IMR-90 (cell line): ENCODE measurements around the gene MXD4. TPM values are rescaled to one million over a fixed set of nuclear protein-coding genes. Genes with fewer than 3 reads are reported as not detected.

Source experiments
- ATAC-seq: fragments of 200-7000 bp; cut with Tn5 transposase; 2 replicates; pipeline ENCODE4 v1.9.1; 2020; ENCODE audit warnings: low read depth, mild to moderate bottlenecking, moderate library complexity
- BruUV-seq: library from RNA; stranded (reverse); fragments of 400-500 nt; replicated peaks from 2 replicates; lab custom pipeline; 2021; lab: Mats Ljungman, UMichigan
- CTCF ChIA-PET: fragments of 300-600 bp; formaldehyde crosslinking; extraction: SDS; loops from one replicate; lab custom pipeline; 2021; ENCODE audit warnings: antibody characterized with exemption; lab: Yijun Ruan, JAX
- POLR2A ChIA-PET: fragments of 300-600 bp; sonication (Branson Sonifier 250); formaldehyde crosslinking; loops from one replicate; lab custom pipeline; 2022; ENCODE audit warnings: antibody characterized with exemption; ENCODE audit not compliant: unreplicated experiment; lab: Charles Lee
- DNase-seq: peaks from one replicate; pipeline ENCODE4 v3.0.0; 2013
- H2AFZ ChIP-seq: replicated peaks from 2 replicates; pipeline ENCODE3; 2013; ENCODE audit warnings: low read length, mild to moderate bottlenecking; ENCODE audit not compliant: poor library complexity
- H2AK5ac ChIP-seq: 2 replicates; pipeline ENCODE4 v1.6.1; 2013; ENCODE audit warnings: low read depth, low read length, inconsistent platforms
- H2AK9ac ChIP-seq: replicated peaks from 2 replicates; pipeline ENCODE3; 2013; ENCODE audit warnings: mild to moderate bottlenecking, low read depth, low read length, moderate library complexity; ENCODE audit not compliant: poor library complexity
- H2BK120ac ChIP-seq: 2 replicates; pipeline ENCODE4 v1.6.1; 2013; ENCODE audit warnings: low read depth, low read length, inconsistent platforms
- H2BK15ac ChIP-seq: 3 replicates; pipeline ENCODE4 v1.6.1; 2013; ENCODE audit warnings: low read depth, low read length, inconsistent platforms
- H2BK20ac ChIP-seq: 2 replicates; pipeline ENCODE4 v1.6.1; 2013; ENCODE audit warnings: low read depth, mild to moderate bottlenecking, inconsistent platforms, low read length, moderate library complexity
- H2BK5ac ChIP-seq: 2 replicates; pipeline ENCODE4 v1.6.1; 2013; ENCODE audit warnings: mild to moderate bottlenecking, low read depth, low read length, inconsistent platforms; ENCODE audit not compliant: poor library complexity, severe bottlenecking
- H3K14ac ChIP-seq: replicated peaks from 2 replicates; pipeline ENCODE4 v1.6.1; 2013; ENCODE audit warnings: low read depth, low read length, inconsistent platforms
- H3K18ac ChIP-seq: 2 replicates; pipeline ENCODE4 v1.6.1; 2013; ENCODE audit warnings: low read depth, low read length, control low read depth
- H3K23ac ChIP-seq: 2 replicates; pipeline ENCODE4 v1.6.1; 2013; ENCODE audit warnings: low read depth, low read length, inconsistent platforms
- H3K27ac ChIP-seq: 2 replicates; pipeline ENCODE4 v1.5.1; 2013; ENCODE audit warnings: mild to moderate bottlenecking, control low read depth, low read length; ENCODE audit not compliant: insufficient read depth
- H3K27me3 ChIP-seq: 2 replicates; pipeline ENCODE4 v1.6.1; 2013; ENCODE audit warnings: low read length; ENCODE audit not compliant: control insufficient read depth, insufficient read depth
- H3K36me3 ChIP-seq: 2 replicates; pipeline ENCODE4 v1.6.1; 2013; ENCODE audit warnings: low read length, mixed read lengths; ENCODE audit not compliant: control insufficient read depth, insufficient read depth
- H3K4ac ChIP-seq: 2 replicates; pipeline ENCODE4 v1.6.1; 2013; ENCODE audit warnings: low read depth, low read length, inconsistent platforms
- H3K4me1 ChIP-seq: 2 replicates; pipeline ENCODE4 v1.6.1; 2013; ENCODE audit warnings: low read length, mixed read lengths; ENCODE audit not compliant: control insufficient read depth, insufficient read depth
- H3K4me2 ChIP-seq: 2 replicates; pipeline ENCODE4 v1.6.1; 2013; ENCODE audit warnings: low read depth, mild to moderate bottlenecking, control low read depth, low read length, moderate library complexity
- H3K4me3 ChIP-seq: 2 replicates; pipeline ENCODE4 v1.5.1; 2013; ENCODE audit warnings: low read depth, mild to moderate bottlenecking, control low read depth, low read length, moderate library complexity; ENCODE audit not compliant: insufficient read depth
- H3K56ac ChIP-seq: 2 replicates; pipeline ENCODE4 v1.6.1; 2013; ENCODE audit warnings: low read length, inconsistent platforms; ENCODE audit not compliant: insufficient read depth; ENCODE audit errors: extremely low read depth
- H3K79me1 ChIP-seq, 2 experiments: 2 replicates each; pipeline ENCODE4 v1.6.1; 2013; ENCODE audit warnings: low read length in 2 of 2, inconsistent platforms in 1 of 2, low read depth in 1 of 2
- H3K9ac ChIP-seq: 2 replicates; pipeline ENCODE4 v1.6.1; 2013; ENCODE audit warnings: low read depth, low read length, control low read depth
- H3K9me1 ChIP-seq: 2 replicates; pipeline ENCODE4 v1.6.1; 2013; ENCODE audit warnings: low read length, inconsistent platforms; ENCODE audit not compliant: insufficient read depth
- H3K9me3 ChIP-seq: 2 replicates; pipeline ENCODE4 v1.6.1; 2013; ENCODE audit warnings: low read length; ENCODE audit not compliant: control insufficient read depth, insufficient read depth
- H4K20me1 ChIP-seq: 2 replicates; pipeline ENCODE4 v1.6.1; 2013; ENCODE audit warnings: low read length, inconsistent platforms; ENCODE audit not compliant: insufficient read depth
- H4K5ac ChIP-seq: 2 replicates; pipeline ENCODE4 v1.6.1; 2013; ENCODE audit warnings: mild to moderate bottlenecking, low read depth, low read length, control low read depth
- H4K8ac ChIP-seq, 2 experiments: 2 replicates each; pipeline ENCODE4 v1.6.1; 2013; ENCODE audit warnings: low read depth in 2 of 2, low read length in 2 of 2, control low read depth in 1 of 2, inconsistent platforms in 1 of 2
- H4K91ac ChIP-seq: 2 replicates; pipeline ENCODE4 v1.6.1; 2013; ENCODE audit warnings: low read depth, low read length, inconsistent platforms; ENCODE audit not compliant: insufficient read depth
- CEBPB ChIP-seq: IDR thresholded peaks from 2 replicates; pipeline ENCODE4 v1.6.1; 2012; ENCODE audit warnings: low read depth, low read length, improper control_type of control experiment
- RAD21 ChIP-seq: IDR thresholded peaks from 2 replicates; pipeline ENCODE4 v1.6.1; 2012; ENCODE audit warnings: low read length, improper control_type of control experiment
- WGBS, 2 experiments: methylation state at CpG; one replicate each; pipeline versions ENCODE4 v1.1.5 to v1.1.7; 2013; ENCODE audit warnings: missing lambda C conversion rate in 2 of 2; ENCODE audit not compliant: insufficient read length in 1 of 2; ENCODE audit errors: extremely low coverage in 2 of 2; 5-methylcytosine and 5-hydroxymethylcytosine counted together
- dilution Hi-C: fragments of 300-500 bp; cut with HindIII; formaldehyde crosslinking; loops from one replicate; pipeline ENCODE4 v1.14.3; 2018; ENCODE audit warnings: low sequenced_read_pairs; ENCODE audit not compliant: unreplicated experiment
- in situ Hi-C: fragments of 300-500 bp; cut with MboI; formaldehyde crosslinking; loops from 3 replicates; pipeline ENCODE4 v1.14.3; 2019; ENCODE audit warnings: low sequenced_read_pairs, inconsistent platforms, mixed read lengths
- intact Hi-C: fragments of 100-400 bp; cut with micrococcal nuclease; formaldehyde crosslinking; loops from 2 replicates; pipeline ENCODE4 v1.10.0; 2022
- polyA plus RNA-seq, 3 experiments: library from polyadenylated mRNA; depleted of rRNA; stranded (reverse); fragments of >200 nt; gene quantifications; 2 replicates each; pipeline ENCODE4 v1.2.3, GENCODE V29; 2012; ENCODE audit warnings: low replicate concordance in 1 of 3
- total RNA-seq: library from RNA; depleted of rRNA; stranded (reverse); fragments of >200 nt; gene quantifications from 2 replicates; pipeline ENCODE4 v1.2.3, GENCODE V29; 2012

The MXD4 gene
- total and polyA plus RNA-seq, 2 of the 4 experiments (the other 2 are of a cell fraction) = 22.8 to 54.4 TPM

- Histone ChIP-seq H3K27me3 (peaks cover 14% of the 10 kb centered on the region), H2BK5ac (no peak overlapping the region), H3K4ac (no peak overlapping the region), H2BK15ac (no peak overlapping the region), H3K27ac (no peak overlapping the region), H3K9me3 (peaks cover 9% of the 10 kb centered on the region), H2BK120ac (no peak overlapping the region), H3K23ac (no peak overlapping the region), H4K91ac (no peak overlapping the region), H2BK20ac (no peak overlapping the region), H3K4me3 (no peak overlapping the region), H3K14ac (no peak overlapping the region), H3K4me1 (peaks cover 2% of the 10 kb centered on the region; the same call in 1 of the 2 replicates), H2AK9ac (no peak overlapping the region), H3K18ac (no peak overlapping the region), H4K20me1 (no peaks in the 10 kb centered on the region), H2AFZ (no peak overlapping the region), H3K36me3 (no peaks in the 10 kb centered on the region), H3K9me1 (no peaks in the 10 kb centered on the region), H4K5ac (no peak overlapping the region), H3K56ac (no peak overlapping the region), H2AK5ac (no peak overlapping the region), H3K79me1 (no peaks in the 10 kb centered on the region), H3K9ac (no peak overlapping the region), H3K4me2 (no peak overlapping the region), H4K8ac (no peak overlapping the region)
- POLR2A ChIA-PET = no interaction called here
- ATAC-seq = no peak; the same call in 1 of the 2 replicates
- intact Hi-C loops = no loop called here
- dilution Hi-C loops = no loop called here
- no TSS peak for BruUV-seq
- DNase-seq = no peak
- 28% methylated on average over 3 of the region's 19 CpGs; no CpG with 5 or more reads in 1 of the 2 experiments for WGBS, 2 experiments
- in situ Hi-C loops = no loop called here
- CTCF ChIA-PET = interaction anchor here (0.8 kb wide), 1 partner anchor 9 kb away, joined by 3 read pairs; no protein-coding TSS in a partner anchor
- TF ChIP-seq RAD21 = no peak
- no peak for TF ChIP-seq CEBPB
Measured at GRCh38 chr4:2301806-2302205, 39.9 kb upstream of the MXD4 start.
